Osteoblast (primary cell): Measurements from ENCODE around the gene AHDC1. TPM values are rescaled to one million over a fixed set of nuclear protein-coding genes. Genes with fewer than 3 reads are reported as not detected.
"Not testable (repeated sequence)": the region's sequence is repeated elsewhere in the genome, so short reads cannot be mapped to it uniquely, and the experiment has no call there.

Experiments used
- DNase-seq: peaks from one replicate; pipeline ENCODE4 v3.0.0; 2011; ENCODE audit warnings: low spot score, mixed read lengths; ENCODE audit not compliant: insufficient read length; ENCODE audit errors: missing footprints
- H2AFZ ChIP-seq: 2 replicates; pipeline ENCODE4 v1.6.0; 2011; ENCODE audit warnings: mild to moderate bottlenecking, low read length
- H3K27ac ChIP-seq: 2 replicates; pipeline ENCODE4 v1.5.1; 2011; ENCODE audit warnings: mild to moderate bottlenecking, low read depth, low read length, moderate library complexity
- H3K27me3 ChIP-seq: 2 replicates; pipeline ENCODE4 v1.6.0; 2012; ENCODE audit warnings: mild to moderate bottlenecking, control low read depth, inconsistent platforms, low read length, moderate library complexity; ENCODE audit not compliant: insufficient read depth
- H3K36me3 ChIP-seq: 2 replicates; pipeline ENCODE4 v1.5.1; 2011; ENCODE audit warnings: mild to moderate bottlenecking, low read length, control low read depth, moderate library complexity; ENCODE audit not compliant: insufficient read depth
- H3K4me1 ChIP-seq: 2 replicates; pipeline ENCODE4 v1.5.1; 2011; ENCODE audit warnings: mild to moderate bottlenecking, low read length, control low read depth, moderate library complexity; ENCODE audit not compliant: insufficient read depth
- H3K4me2 ChIP-seq: 2 replicates; pipeline ENCODE4 v1.6.0; 2011; ENCODE audit warnings: mild to moderate bottlenecking, low read length; ENCODE audit not compliant: insufficient read depth
- H3K4me3 ChIP-seq: fragments of 200-600 bp; sonication (generic); 3 replicates; pipeline ENCODE4 v1.5.1; 2012; ENCODE audit warnings: mild to moderate bottlenecking, low read length, inconsistent platforms; ENCODE audit not compliant: insufficient read depth
- H3K79me2 ChIP-seq: 2 replicates; pipeline ENCODE4 v1.6.0; 2012; ENCODE audit warnings: mild to moderate bottlenecking, low read length, control low read depth, inconsistent platforms; ENCODE audit not compliant: insufficient read depth
- H3K9me3 ChIP-seq: 2 replicates; pipeline ENCODE4 v1.5.1; 2011; ENCODE audit warnings: low read depth, low read length, control low read depth
- H4K20me1 ChIP-seq: 2 replicates; pipeline ENCODE4 v1.6.0; 2012; ENCODE audit warnings: mild to moderate bottlenecking, low read length, control low read depth; ENCODE audit not compliant: insufficient read depth
- CTCF ChIP-seq: IDR thresholded peaks from 2 replicates; pipeline ENCODE4 v1.5.1; 2011; ENCODE audit warnings: mild to moderate bottlenecking, low read depth, low read length, moderate library complexity; ENCODE audit errors: extremely low read depth
- total RNA-seq: library from RNA; depleted of rRNA; stranded (reverse); fragments of >200 nt; gene quantifications from 2 replicates; pipeline ENCODE4 v1.2.3, GENCODE V29; 2012

AHDC1 gene
- total RNA-seq, 1 donor, result 11.2 TPM

GRCh38 chr1:27630859-27631491 lies 27.0 kb upstream of the AHDC1 start:
- H3K27me3 ChIP-seq, result peaks cover 17% of the 10 kb centered on the region
- H3K4me3 ChIP-seq, result no peak overlapping the region
- DNase-seq, result peak; percentile 1
- H3K36me3 ChIP-seq, result no peaks in the 10 kb centered on the region
- H3K79me2 ChIP-seq, result no peaks in the 10 kb centered on the region
- no peak overlapping the region for H3K27ac ChIP-seq
- H2AFZ ChIP-seq, result peak overlapping the region; percentile 57
- H3K4me2 ChIP-seq, result no peak overlapping the region
- no peak for TF ChIP-seq CTCF
- peaks cover 6% of the 10 kb centered on the region for H3K4me1 ChIP-seq
- no peaks in the 10 kb centered on the region for H3K9me3 ChIP-seq
- no peaks in the 10 kb centered on the region for H4K20me1 ChIP-seq

- peaks cover 3% of the 10 kb centered on the region for H3K4me1 ChIP-seq
- no peak overlapping the region for H3K4me2 ChIP-seq
- H3K9me3 ChIP-seq, result no peaks in the 10 kb centered on the region
- no peak overlapping the region for H3K4me3 ChIP-seq
- H3K27ac ChIP-seq, result no peak overlapping the region
- TF ChIP-seq CTCF, result no peak
- peak; percentile 22 for DNase-seq
- H3K79me2 ChIP-seq, result no peaks in the 10 kb centered on the region
- H2AFZ ChIP-seq, result peak overlapping the region; percentile 56
- H3K36me3 ChIP-seq, result no peaks in the 10 kb centered on the region
- peaks cover 3% of the 10 kb centered on the region for H3K27me3 ChIP-seq
- no peaks in the 10 kb centered on the region for H4K20me1 ChIP-seq
Observed at GRCh38 chr1:27628712-27629111, 24.8 kb upstream of the AHDC1 start.

- H3K79me2 ChIP-seq, H4K20me1 ChIP-seq, H3K36me3 ChIP-seq, H3K4me3 ChIP-seq, H3K27me3 ChIP-seq, DNase-seq, H3K27ac ChIP-seq, H3K4me2 ChIP-seq, H2AFZ ChIP-seq, H3K4me1 ChIP-seq, H3K9me3 ChIP-seq: not testable (repeated sequence)
Observed at GRCh38 chr1:27627733-27628132, 23.8 kb upstream of the AHDC1 start.

GRCh38 chr1:27627061-27627460 lies 23.1 kb upstream of the AHDC1 start:
- H3K4me3 ChIP-seq, result no peak overlapping the region
- no peak for TF ChIP-seq CTCF
- no peaks in the 10 kb centered on the region for H3K9me3 ChIP-seq
- peaks cover 2% of the 10 kb centered on the region for H3K4me1 ChIP-seq
- no peaks in the 10 kb centered on the region for H3K36me3 ChIP-seq
- no peak overlapping the region for H3K4me2 ChIP-seq
- H3K27me3 ChIP-seq, result no peaks in the 10 kb centered on the region
- H2AFZ ChIP-seq, result no peak overlapping the region
- no peaks in the 10 kb centered on the region for H4K20me1 ChIP-seq
- no peak overlapping the region for H3K27ac ChIP-seq
- no peaks in the 10 kb centered on the region for H3K79me2 ChIP-seq
- peak; percentile 4 for DNase-seq
